BLaER1 treated with 17β-estradiol and CSF1 and Interleukin-3, amounts not matched to agents 10 nM and 100 nM (cell line): ENCODE data around the gene ROR2.

Source experiments
- H3K27ac ChIP-seq, 11 experiments: shearing (Covaris generic); formaldehyde crosslinking; 2 replicates each; pipeline ENCODE4 v1.8.1; 2022
- H3K27me3 ChIP-seq, 11 experiments: shearing (Covaris generic); formaldehyde crosslinking; 2 replicates each; pipeline ENCODE4 v1.8.1; 2022
- H3K36me3 ChIP-seq, 11 experiments: shearing (Covaris generic); formaldehyde crosslinking; 2 replicates each; pipeline ENCODE4 v1.8.1; 2022
- H3K4me1 ChIP-seq, 10 experiments: shearing (Covaris generic); formaldehyde crosslinking; 2 replicates each; pipeline ENCODE4 v1.8.1; 2022
- H3K4me2 ChIP-seq, 11 experiments: shearing (Covaris generic); formaldehyde crosslinking; 2 replicates each; pipeline ENCODE4 v1.8.1; 2022
- H3K4me3 ChIP-seq, 10 experiments: shearing (Covaris generic); formaldehyde crosslinking; 2 replicates each; pipeline ENCODE4 v1.8.1; 2022
- H3K9ac ChIP-seq, 11 experiments: shearing (Covaris generic); formaldehyde crosslinking; 2 replicates each; pipeline ENCODE4 v1.8.1; 2022
- H3K9me3 ChIP-seq, 11 experiments: shearing (Covaris generic); formaldehyde crosslinking; replicated peaks in 1 of 11; 2 replicates each; pipeline ENCODE4 v1.8.1; 2022
- H4K20me1 ChIP-seq, 11 experiments: shearing (Covaris generic); formaldehyde crosslinking; 2 replicates each; pipeline ENCODE4 v1.8.1; 2022
- Cebpa-rat ChIP-seq, 11 experiments: shearing (Covaris generic); IDR thresholded peaks; 2 replicates each; pipeline ENCODE4 v1.8.1; 2022

The ROR2 gene

DNA sequence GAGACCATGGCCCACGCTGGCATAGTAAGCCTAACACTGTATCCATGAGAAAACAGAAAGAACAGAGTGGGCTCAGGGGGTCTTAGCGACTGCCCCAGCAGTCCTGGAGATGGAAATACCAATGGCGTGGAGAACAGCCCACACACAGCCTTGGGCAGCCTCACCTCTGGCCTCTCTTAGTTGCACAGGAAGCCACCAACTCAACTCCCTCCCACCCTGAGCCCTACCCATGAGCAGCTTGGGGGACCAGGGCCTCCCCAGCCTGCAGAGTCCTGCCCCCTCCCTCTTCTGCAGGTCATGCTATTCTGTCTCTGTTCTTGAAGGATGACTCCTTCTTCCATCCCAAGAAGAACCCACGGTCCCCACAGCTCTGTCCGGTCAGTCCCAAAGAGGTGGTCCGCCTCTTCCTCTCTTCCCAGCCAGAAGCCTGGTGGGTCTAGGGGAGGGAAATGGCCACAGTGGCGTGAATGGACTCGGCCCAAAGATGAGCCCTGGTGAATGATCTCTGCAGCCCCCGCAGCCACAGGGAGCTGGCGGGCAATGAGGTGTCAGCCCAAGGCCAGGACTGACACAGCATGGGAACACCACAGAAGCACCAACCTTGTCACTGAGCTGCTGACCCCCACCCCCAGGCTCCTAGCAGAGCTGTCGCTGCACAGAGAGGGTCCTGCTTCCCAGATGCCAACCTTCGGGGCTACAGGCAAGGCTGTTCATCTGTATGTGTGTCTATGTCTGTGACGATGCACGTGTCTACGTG, 131.2 kb downstream of the ROR2 start:
- Histone ChIP-seq H3K4me3 (no peak overlapping the region), H4K20me1 (no peaks in the 10 kb centered on the region), H3K9me3 (no peaks in the 10 kb centered on the region), H3K9ac (no peak overlapping the region), H3K4me2 (no peak overlapping the region), H3K27ac (no peak overlapping the region), H3K27me3 (no peaks in the 10 kb centered on the region), H3K4me1 (peaks cover 0 to 5% (median 0%) of the 10 kb centered on the region in 10 experiments; a peak in 2 of 20 replicates), H3K36me3 (no peaks in the 10 kb centered on the region)
- TF ChIP-seq Cebpa-rat (IDR thresholded peaks at IDR 0.05) = no peak

DNA sequence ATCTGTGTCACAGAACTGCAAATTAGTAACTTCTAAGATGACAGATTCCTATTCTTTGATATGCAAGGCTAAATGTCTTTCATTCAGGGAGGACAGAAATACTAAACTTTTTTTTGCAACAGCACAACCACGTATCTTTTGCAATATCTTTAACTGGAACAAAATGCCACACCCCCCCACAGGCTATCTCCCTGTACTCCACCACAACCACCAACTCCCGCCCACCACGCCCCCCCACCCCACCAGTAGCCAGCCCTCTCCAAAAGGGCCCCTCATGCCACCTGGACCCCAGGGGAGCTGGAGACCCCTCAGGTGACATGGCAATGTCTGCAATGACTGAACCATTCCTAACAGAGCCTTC, 131.8 kb downstream of the ROR2 start:
- no peak overlapping the region for H3K4me2 ChIP-seq
- no peak for TF ChIP-seq Cebpa-rat (IDR thresholded peaks at IDR 0.05)
- no peak overlapping the region for H3K9ac ChIP-seq
- H3K36me3 ChIP-seq = no peaks in the 10 kb centered on the region
- H4K20me1 ChIP-seq = no peaks in the 10 kb centered on the region
- no peaks in the 10 kb centered on the region for H3K9me3 ChIP-seq
- H3K27ac ChIP-seq = no peak overlapping the region
- H3K4me1 ChIP-seq = peaks cover 0 to 6% (median 0%) of the 10 kb centered on the region in 10 experiments; a peak in 2 of 20 replicates
- H3K4me3 ChIP-seq = no peak overlapping the region
- no peaks in the 10 kb centered on the region for H3K27me3 ChIP-seq

DNA sequence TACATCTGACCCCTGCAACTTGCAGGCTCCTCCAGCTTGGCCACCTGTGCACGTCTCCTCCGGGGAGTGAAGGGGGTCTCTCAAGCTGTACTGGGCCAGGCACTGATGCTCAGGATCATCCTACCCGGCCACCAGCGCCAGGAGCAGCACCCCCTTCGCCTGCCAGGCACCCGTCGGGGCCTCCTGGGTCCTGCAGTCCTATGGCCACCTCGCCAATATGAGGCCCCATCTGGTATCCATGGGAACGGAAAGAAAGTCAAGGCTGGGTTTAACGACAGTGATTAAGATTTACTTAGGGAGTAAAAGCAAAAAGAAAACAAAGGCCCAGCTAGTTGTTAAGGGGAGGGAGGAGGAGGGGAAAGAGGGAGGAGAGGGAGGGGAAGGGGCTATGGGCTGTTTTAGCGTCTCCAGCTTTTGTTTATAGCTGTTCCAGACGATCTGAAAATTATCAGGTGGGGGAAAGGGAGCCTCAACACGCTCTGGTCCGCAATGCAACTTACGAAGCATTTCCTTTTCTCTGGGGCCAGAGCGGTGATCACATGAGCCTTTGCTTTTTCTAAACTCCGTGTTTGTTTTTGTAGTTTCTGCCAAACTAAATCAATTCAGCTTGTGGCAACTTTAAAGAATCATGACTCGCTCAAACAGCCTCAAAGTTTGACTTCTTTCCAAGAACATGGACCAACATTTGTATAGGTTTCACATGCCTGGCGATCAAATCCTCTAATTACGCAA, 132.4 kb downstream of the ROR2 start:
- Histone ChIP-seq H3K36me3 (no peaks in the 10 kb centered on the region), H3K4me1 (peaks cover 0 to 6% (median 0%) of the 10 kb centered on the region in 10 experiments; a peak in 2 of 20 replicates), H3K9me3 (no peaks in the 10 kb centered on the region), H4K20me1 (no peaks in the 10 kb centered on the region), H3K4me2 (no peak overlapping the region), H3K27ac (no peak overlapping the region), H3K27me3 (no peaks in the 10 kb centered on the region), H3K9ac (no peak overlapping the region), H3K4me3 (no peak overlapping the region)
- no peak for TF ChIP-seq Cebpa-rat (IDR thresholded peaks at IDR 0.05)

DNA sequence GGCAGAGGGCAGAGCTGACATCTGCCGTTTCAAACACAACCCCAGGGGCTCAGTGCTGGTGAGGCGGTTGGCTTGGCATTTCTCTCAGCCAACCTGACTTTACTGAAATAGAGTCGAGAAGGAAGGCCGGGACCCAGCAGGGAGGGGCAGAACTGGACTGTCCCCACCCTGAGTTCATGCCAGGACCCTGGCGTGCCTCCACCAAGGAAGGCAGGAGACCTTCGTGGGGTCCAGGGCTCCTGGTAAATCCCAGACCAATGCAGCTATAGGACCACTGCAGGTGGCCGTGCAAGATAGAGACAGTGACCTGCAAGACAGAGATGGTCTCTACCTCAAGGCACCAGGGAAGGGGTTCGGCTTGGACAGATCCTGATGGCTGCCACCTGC, 132.9 kb downstream of the ROR2 start:
- Histone ChIP-seq H3K4me2 (no peak overlapping the region), H4K20me1 (no peaks in the 10 kb centered on the region), H3K9ac (no peak overlapping the region), H3K27me3 (no peaks in the 10 kb centered on the region), H3K4me3 (no peak overlapping the region), H3K27ac (no peak overlapping the region), H3K36me3 (no peaks in the 10 kb centered on the region), H3K9me3 (no peaks in the 10 kb centered on the region), H3K4me1 (peaks cover 0 to 6% (median 0%) of the 10 kb centered on the region in 10 experiments; a peak in 2 of 20 replicates)
- no peak for TF ChIP-seq Cebpa-rat (IDR thresholded peaks at IDR 0.05)

DNA sequence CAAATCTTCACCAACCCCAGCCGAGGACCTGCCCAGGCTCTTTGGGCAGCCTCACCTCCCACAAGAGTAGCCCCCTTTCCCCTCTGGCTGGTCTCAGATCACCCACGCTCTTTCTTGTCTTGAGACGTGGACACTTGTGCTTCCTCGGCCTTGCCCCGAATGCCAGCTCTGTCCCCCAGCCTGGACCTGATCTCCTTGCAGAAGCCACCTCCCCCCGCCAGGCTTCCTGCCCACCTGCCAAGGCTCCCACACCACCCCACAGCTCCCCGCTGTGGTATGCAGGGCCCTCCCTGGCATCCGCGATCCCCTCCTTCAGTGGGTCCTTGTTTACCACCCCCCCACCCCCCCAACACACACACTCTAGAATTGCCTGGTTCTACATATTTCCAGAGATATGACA, 133.7 kb downstream of the ROR2 start:
- TF ChIP-seq Cebpa-rat (IDR thresholded peaks at IDR 0.05) = no peak

DNA sequence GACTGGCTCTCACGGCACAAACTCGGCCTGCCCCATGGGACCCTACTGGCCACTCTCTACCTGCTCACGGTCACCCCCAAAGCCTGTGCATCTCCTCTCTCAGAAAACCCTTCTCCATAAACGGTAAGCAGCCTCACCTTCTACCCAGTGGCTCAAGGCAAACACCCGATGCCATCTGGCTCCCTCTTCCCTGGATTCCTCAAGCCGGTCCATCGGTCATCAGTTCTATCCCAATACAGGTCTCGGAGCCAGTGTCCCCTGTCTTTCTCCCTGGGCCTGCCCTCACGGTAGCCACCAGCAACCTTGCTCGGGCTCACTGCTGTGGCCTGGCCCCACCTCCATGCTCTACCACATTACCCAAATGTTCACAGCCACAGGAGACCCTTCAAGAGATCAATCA, 134.1 kb downstream of the ROR2 start:
- no peaks in the 10 kb centered on the region for H3K9me3 ChIP-seq
- H3K27ac ChIP-seq = no peak overlapping the region
- H3K9ac ChIP-seq = no peak overlapping the region
- no peaks in the 10 kb centered on the region for H3K36me3 ChIP-seq
- H3K27me3 ChIP-seq = no peaks in the 10 kb centered on the region
- H3K4me1 ChIP-seq = peaks cover 0 to 6% (median 0%) of the 10 kb centered on the region in 10 experiments; a peak in 5 of 20 replicates
- no peak for TF ChIP-seq Cebpa-rat (IDR thresholded peaks at IDR 0.05)
- H3K4me2 ChIP-seq = no peak overlapping the region
- H4K20me1 ChIP-seq = no peaks in the 10 kb centered on the region
- H3K4me3 ChIP-seq = no peak overlapping the region

More for the DNA sequence above, 133.7 kb downstream of the ROR2 start:
- no peak overlapping the region for H3K27ac ChIP-seq
- H3K4me3 ChIP-seq = no peak overlapping the region
- no peaks in the 10 kb centered on the region for H4K20me1 ChIP-seq
- no peak overlapping the region for H3K9ac ChIP-seq
- H3K4me2 ChIP-seq = no peak overlapping the region
- no peaks in the 10 kb centered on the region for H3K36me3 ChIP-seq
- no peaks in the 10 kb centered on the region for H3K9me3 ChIP-seq
- peaks cover 0 to 6% (median 0%) of the 10 kb centered on the region in 10 experiments; a peak in 5 of 20 replicates for H3K4me1 ChIP-seq
- H3K27me3 ChIP-seq = no peaks in the 10 kb centered on the region

DNA sequence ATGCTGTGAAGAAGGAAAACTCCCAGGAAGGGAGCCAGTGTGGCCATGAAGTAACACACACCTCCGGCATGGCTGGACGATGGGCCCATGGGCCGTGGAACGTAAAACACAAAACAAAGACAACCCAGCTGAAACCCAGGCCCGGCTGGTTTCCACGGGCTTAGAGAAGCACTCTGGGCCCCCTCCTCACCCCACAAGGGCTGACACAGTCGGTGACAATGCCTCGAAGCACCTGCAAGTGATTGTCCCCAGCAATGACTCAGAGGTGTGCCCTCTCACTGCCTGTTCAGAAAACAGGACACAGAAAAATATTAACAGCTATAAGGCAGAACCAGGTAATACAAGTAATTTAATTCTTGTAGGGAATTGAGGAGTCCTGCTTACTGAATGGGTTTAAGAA, 135.3 kb downstream of the ROR2 start:
- no peaks in the 10 kb centered on the region for H3K27me3 ChIP-seq
- no peak for TF ChIP-seq Cebpa-rat (IDR thresholded peaks at IDR 0.05)

DNA sequence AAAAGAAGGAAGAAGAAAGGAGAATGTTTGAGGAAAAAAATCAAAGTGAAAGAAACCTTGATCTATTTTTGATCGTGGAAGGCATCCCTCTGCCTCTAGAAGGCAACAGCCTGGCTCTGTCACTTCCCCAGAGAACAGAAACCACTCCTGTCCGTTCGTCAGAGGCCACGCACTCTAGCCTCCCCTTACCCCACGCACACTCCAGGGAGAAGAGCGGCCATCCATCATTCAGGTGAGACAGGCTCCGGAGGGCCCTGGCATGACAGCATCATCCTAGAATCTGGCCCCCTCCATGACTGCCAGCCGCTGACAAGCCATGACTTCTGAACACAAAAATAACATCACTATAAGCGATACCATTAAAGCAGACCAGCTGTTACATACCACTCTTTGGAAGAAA, 135.8 kb downstream of the ROR2 start:
- H3K4me1 ChIP-seq = peaks cover 0 to 6% (median 0%) of the 10 kb centered on the region in 10 experiments; a peak in 5 of 20 replicates
- no peaks in the 10 kb centered on the region for H3K27me3 ChIP-seq
- no peaks in the 10 kb centered on the region for H4K20me1 ChIP-seq
- no peaks in the 10 kb centered on the region for H3K9me3 ChIP-seq
- no peak overlapping the region for H3K4me2 ChIP-seq
- no peak overlapping the region for H3K4me3 ChIP-seq
- TF ChIP-seq Cebpa-rat (IDR thresholded peaks at IDR 0.05) = no peak
- no peaks in the 10 kb centered on the region for H3K36me3 ChIP-seq
- H3K27ac ChIP-seq = no peak overlapping the region
- no peak overlapping the region for H3K9ac ChIP-seq

More for the DNA sequence above, 135.3 kb downstream of the ROR2 start:
- no peak overlapping the region for H3K4me2 ChIP-seq
- H3K36me3 ChIP-seq = no peaks in the 10 kb centered on the region
- no peak overlapping the region for H3K4me3 ChIP-seq
- no peak overlapping the region for H3K9ac ChIP-seq
- H3K27ac ChIP-seq = no peak overlapping the region
- H3K4me1 ChIP-seq = peaks cover 0 to 6% (median 0%) of the 10 kb centered on the region in 10 experiments; a peak in 5 of 20 replicates
- no peaks in the 10 kb centered on the region for H4K20me1 ChIP-seq
- H3K9me3 ChIP-seq = no peaks in the 10 kb centered on the region

DNA sequence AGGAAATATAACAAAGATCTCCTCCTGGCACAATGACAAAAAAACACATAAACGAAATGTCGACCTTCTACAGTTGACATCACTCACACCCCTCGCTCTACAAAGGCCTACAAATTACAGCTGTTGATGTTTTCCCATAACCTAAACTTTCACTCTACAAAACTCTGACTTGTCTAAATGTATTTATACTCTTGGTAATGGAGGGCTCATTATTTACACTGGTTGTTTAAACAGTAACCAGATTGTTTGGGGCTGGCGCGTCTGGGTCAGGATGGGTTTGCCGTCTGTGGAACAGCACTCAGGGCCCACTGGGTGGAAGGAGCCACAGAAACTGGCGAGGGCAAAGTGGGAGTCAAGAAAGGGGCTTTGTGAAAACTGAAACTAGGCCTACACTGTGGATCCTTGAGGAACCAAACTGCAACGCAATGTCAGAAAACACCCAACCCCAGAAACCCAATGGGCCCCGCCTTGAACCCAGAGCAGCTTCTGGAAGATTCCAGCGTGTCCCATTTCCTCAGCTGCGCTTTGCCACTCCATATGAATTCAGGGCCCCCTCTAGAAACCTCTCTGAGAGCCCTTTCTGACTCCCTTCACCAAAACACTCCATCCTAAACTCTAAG, 136.7 kb downstream of the ROR2 start:
- Histone ChIP-seq H3K4me2 (no peak overlapping the region), H3K9me3 (no peaks in the 10 kb centered on the region), H3K9ac (no peak overlapping the region), H3K27ac (no peak overlapping the region), H3K27me3 (no peaks in the 10 kb centered on the region), H4K20me1 (no peaks in the 10 kb centered on the region), H3K4me1 (peaks cover 0 to 6% (median 0%) of the 10 kb centered on the region in 10 experiments; a peak in 5 of 20 replicates), H3K4me3 (no peak overlapping the region), H3K36me3 (no peaks in the 10 kb centered on the region)
- no peak for TF ChIP-seq Cebpa-rat (IDR thresholded peaks at IDR 0.05)
